LNCAP (cell line): ENCODE results near the gene SAP30L.

Experiments
- TF ChIP-seq, protein P1 (sequence below): fragments of 450-650 bp; IDR thresholded peaks from 2 replicates; pipeline ENCODE4 v1.5.1; 2017; ENCODE audit warnings: mild to moderate bottlenecking

Gene SAP30L

DNA sequence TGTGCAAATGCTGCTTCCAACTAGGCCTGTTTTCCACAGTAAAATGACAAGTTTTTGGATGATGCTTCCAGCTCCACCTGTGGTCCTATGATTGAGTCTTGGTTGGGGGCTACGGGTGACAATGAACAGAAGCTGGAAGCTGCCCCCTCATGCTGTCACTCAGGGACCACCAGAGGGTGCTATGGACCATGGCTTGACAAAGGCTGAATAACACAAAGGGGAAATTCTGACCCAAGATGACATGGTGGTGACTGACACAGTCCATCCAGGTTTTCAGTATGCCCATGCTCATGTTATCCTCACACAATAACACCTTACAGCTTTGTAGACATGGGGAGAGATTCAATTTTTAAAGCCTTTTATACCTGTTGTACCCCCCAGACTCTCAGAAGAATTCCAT, 23.9 kb upstream of the SAP30L start:
- TF ChIP-seq, protein P1, sequence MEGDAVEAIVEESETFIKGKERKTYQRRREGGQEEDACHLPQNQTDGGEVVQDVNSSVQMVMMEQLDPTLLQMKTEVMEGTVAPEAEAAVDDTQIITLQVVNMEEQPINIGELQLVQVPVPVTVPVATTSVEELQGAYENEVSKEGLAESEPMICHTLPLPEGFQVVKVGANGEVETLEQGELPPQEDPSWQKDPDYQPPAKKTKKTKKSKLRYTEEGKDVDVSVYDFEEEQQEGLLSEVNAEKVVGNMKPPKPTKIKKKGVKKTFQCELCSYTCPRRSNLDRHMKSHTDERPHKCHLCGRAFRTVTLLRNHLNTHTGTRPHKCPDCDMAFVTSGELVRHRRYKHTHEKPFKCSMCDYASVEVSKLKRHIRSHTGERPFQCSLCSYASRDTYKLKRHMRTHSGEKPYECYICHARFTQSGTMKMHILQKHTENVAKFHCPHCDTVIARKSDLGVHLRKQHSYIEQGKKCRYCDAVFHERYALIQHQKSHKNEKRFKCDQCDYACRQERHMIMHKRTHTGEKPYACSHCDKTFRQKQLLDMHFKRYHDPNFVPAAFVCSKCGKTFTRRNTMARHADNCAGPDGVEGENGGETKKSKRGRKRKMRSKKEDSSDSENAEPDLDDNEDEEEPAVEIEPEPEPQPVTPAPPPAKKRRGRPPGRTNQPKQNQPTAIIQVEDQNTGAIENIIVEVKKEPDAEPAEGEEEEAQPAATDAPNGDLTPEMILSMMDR: no peak

DNA sequence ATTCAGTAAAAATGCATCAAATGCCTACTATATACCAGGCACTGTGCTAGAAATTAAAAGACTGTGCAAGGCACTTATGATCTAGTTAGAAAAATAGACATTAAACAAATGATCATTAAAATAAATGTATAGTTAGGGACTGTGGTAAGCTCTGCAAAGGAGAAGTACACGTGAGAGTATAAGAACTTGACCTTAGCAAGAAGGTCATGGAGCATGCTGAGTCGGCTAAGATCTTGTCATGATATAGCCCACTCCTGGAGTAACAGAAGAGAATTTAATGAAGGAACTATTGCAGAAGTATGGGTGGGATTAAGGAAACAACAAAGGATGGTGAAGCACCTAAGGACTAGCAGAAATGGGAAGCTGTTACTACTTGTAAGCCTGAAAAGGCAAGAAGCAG, 23.5 kb upstream of the SAP30L start:
- TF ChIP-seq, protein P1: no peak

DNA sequence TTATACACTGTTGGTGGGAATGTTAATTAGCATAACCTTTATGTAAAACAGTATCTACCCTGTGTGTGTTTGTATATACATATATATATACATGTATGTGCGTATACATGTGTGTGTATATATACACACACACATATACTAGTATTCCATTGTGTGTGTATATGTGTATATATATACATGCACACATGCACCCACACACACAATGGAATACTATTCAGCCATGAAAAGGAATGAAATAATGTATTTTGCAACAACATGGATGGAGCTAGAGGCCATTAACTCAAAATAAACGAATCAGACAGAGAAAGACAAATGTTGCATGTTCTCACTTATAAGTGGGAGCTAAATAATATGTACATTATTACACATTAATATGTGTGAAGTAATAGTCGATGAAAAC, 17.6 kb upstream of the SAP30L start:
- TF ChIP-seq, protein P1: no peak

DNA sequence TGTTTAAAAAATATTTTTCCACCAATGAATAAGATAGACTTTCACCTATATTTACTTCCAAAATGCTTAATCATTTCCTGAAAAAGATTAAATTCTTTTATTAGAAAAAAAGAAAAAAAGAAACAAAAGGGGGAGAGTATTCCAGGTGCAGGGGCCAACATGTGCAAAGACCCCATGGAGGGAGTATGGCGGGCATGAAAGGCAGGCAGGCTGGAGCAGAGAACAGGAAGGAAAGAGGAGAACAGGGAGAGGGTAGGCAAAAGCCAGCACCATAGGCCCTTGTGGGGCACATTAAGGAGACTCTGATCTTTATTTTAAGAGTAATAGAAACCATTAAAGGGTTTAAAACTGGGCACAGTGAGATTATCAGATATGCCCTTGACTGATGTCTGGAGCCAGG, 16.5 kb upstream of the SAP30L start:
- TF ChIP-seq, protein P1: no peak

DNA sequence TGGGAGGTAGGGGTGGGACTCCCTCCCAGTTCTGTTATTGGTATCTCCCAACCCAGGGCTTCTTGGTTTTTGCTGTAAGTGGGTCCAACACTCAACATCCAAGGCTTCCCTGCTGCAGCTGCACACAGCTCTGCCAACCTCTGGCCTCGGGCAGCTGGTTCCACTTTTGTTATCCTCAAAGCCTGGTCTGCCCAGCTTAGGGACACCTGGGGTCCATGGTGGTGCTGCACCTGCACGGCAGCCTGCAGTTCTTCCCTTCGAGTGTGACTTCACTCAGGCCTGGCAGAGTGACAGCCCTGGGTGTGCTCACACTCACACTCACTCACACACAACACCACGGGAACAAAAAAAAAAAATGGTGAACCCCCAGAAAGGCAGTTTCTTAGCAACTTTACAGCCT, 15.3 kb upstream of the SAP30L start:
- TF ChIP-seq, protein P1: no peak

DNA sequence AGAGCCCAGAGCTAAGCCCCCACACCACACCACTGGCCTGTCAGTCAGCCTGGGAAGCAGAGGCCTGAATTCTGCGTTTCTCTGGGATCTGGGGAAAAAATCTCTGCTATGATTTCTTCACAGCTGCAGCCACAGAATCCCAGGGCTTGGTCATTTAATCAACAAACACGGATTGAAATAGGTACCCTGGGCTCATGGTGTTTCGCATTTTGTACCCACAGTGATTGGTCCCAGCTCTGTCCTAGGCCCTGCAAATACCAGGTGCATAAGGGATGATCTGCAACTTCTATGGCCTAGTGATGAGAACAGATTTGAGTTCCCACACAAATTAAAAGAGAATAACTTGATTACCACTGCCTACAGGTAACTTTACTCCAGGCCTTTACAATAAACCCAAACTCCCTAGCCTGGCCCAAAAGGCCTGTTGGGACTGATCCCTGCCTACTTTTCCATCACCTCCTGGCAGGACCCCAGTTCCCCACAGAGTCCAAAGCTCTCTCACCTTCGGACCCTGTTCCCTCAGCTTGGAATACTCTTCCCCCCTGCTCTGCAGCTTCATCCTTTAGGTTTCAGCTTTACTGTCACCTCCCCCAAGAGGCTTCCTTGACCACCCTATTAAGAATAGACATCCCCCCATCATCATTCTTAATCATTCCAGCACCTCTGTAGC, 14.7 kb upstream of the SAP30L start:
- TF ChIP-seq, protein P1: no peak

DNA sequence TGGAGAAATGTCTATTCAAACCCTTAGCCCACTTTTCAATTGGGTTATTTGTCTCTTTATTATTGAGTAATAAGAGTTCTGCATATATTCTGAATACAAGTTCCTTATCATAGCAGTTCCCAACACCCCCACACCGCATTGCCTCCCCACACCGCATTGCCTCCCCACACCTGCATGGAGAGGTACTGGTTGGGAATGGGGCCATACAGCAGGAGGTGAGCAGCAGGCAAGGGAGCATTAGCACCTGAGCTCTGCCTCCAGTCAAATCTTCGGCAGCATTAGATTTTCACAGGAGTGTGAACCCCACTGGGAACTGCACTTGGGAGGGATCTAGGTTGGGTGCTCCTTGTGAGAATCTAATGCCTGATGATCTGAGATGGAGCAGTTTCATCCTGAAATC, 10.6 kb upstream of the SAP30L start:
- TF ChIP-seq, protein P1: no peak
